NCI-H1694 treated with DMSO at 0.1 percent for 48 hours (cell line): ENCODE data around the gene PPY.
"Not testable (repeated sequence)": the region's sequence is repeated elsewhere in the genome, so short reads cannot be mapped to it uniquely, and the experiment has no call there.

ENCODE experiments used
- DNase-seq: peaks from one replicate; lab custom pipeline; 2025; lab: John Stamatoyannopoulos, UW

PPY gene

GRCh38 chr17:43942051-43942685, at the start of gene PPY:
TSS of gene PPY (minus strand) at chr17:43942476. CDS start at chr17:43941654, 822 bp downstream.
- no peak for DNase-seq

GRCh38 chr17:43988301-43988700, 46.0 kb upstream of the PPY start:
- DNase-seq: no peak

- DNase-seq: no peak
Measured at GRCh38 chr17:43987131-43988021, 45.1 kb upstream of the PPY start.

GRCh38 chr17:43986225-43986981, 44.1 kb upstream of the PPY start:
- no peak for DNase-seq

GRCh38 chr17:43984521-43984920, 42.2 kb upstream of the PPY start:
- DNase-seq: no peak

- peak; percentile 46 for DNase-seq
Measured at GRCh38 chr17:43983515-43984411, 41.5 kb upstream of the PPY start.

- DNase-seq: no peak
Measured at GRCh38 chr17:43983196-43983514, 40.9 kb upstream of the PPY start.

- DNase-seq: no peak
Measured at GRCh38 chr17:43982171-43982570, 39.9 kb upstream of the PPY start.

GRCh38 chr17:43979671-43980070, 37.4 kb upstream of the PPY start:
- DNase-seq: no peak

- DNase-seq: no peak
Measured at GRCh38 chr17:43979011-43979410, 36.7 kb upstream of the PPY start.

- DNase-seq: no peak
Measured at GRCh38 chr17:43978078-43978477, 35.8 kb upstream of the PPY start.

GRCh38 chr17:43976963-43977837, 34.9 kb upstream of the PPY start:
- DNase-seq: no peak

- no peak for DNase-seq
Measured at GRCh38 chr17:43975898-43976297, 33.6 kb upstream of the PPY start.

- no peak for DNase-seq
Measured at GRCh38 chr17:43974382-43975266, 32.3 kb upstream of the PPY start.

GRCh38 chr17:43972444-43973212, 30.4 kb upstream of the PPY start:
- not testable (repeated sequence) for DNase-seq

- not testable (repeated sequence) for DNase-seq
Measured at GRCh38 chr17:43971436-43971835, 29.2 kb upstream of the PPY start.

GRCh38 chr17:43970366-43970765, 28.1 kb upstream of the PPY start:
- no peak for DNase-seq

GRCh38 chr17:43967251-43967875, 25.1 kb upstream of the PPY start:
- no peak for DNase-seq
